Hepatocyte (in vitro differentiated cells): ENCODE measurements around the gene IRGC.

Source experiments
- EZH2 ChIP-seq: fragments of 200-600 bp; sonication (generic); IDR thresholded peaks from 2 replicates; pipeline ENCODE4 v1.6.1; 2016; ENCODE audit warnings: antibody characterized with exemption, mild to moderate bottlenecking, borderline replicate concordance
- TF ChIP-seq, protein P1 (sequence below): fragments of 200-600 bp; sonication (generic); IDR thresholded peaks from 2 replicates; pipeline ENCODE4 v1.5.1; 2016; ENCODE audit warnings: antibody characterized with exemption, mild to moderate bottlenecking; ENCODE audit not compliant: poor library complexity

GRCh38 chr19:43673637-43674036 lies 42.2 kb upstream of the IRGC start:
- TF ChIP-seq, protein P1, sequence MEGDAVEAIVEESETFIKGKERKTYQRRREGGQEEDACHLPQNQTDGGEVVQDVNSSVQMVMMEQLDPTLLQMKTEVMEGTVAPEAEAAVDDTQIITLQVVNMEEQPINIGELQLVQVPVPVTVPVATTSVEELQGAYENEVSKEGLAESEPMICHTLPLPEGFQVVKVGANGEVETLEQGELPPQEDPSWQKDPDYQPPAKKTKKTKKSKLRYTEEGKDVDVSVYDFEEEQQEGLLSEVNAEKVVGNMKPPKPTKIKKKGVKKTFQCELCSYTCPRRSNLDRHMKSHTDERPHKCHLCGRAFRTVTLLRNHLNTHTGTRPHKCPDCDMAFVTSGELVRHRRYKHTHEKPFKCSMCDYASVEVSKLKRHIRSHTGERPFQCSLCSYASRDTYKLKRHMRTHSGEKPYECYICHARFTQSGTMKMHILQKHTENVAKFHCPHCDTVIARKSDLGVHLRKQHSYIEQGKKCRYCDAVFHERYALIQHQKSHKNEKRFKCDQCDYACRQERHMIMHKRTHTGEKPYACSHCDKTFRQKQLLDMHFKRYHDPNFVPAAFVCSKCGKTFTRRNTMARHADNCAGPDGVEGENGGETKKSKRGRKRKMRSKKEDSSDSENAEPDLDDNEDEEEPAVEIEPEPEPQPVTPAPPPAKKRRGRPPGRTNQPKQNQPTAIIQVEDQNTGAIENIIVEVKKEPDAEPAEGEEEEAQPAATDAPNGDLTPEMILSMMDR = no peak
- TF ChIP-seq EZH2 = no peak
